ENCODE data around the gene DLGAP1. TPM values are rescaled to one million over a fixed set of nuclear protein-coding genes. Genes with fewer than 3 reads are reported as not detected.

DLGAP1 gene
- total and polyA plus RNA-seq, 2 experiments from 2014 or later, result 17.0 to 48.5 TPM

GRCh38 chr18:3906116-3906750 is 548.9 kb downstream of the DLGAP1 start:
- H3K27me3 ChIP-seq (ENCODE audit: insufficient read depth), result no peaks in the 10 kb centered on the region
- H3K4me3 ChIP-seq, result no peak overlapping the region
- TF ChIP-seq ETS1 (IDR thresholded peaks at IDR 0.05), result no peak
- TF ChIP-seq POLR2AphosphoS5 (IDR thresholded peaks at IDR 0.05; ENCODE audit: low read depth), result no peak
- no peak for TF ChIP-seq ZNF462 (CRISPR knock-in tag; IDR thresholded peaks at IDR 0.05)
- TF ChIP-seq NANOG (IDR thresholded peaks at IDR 0.05; ENCODE audit: borderline replicate concordance), result no peak
- TF ChIP-seq, protein P1, sequence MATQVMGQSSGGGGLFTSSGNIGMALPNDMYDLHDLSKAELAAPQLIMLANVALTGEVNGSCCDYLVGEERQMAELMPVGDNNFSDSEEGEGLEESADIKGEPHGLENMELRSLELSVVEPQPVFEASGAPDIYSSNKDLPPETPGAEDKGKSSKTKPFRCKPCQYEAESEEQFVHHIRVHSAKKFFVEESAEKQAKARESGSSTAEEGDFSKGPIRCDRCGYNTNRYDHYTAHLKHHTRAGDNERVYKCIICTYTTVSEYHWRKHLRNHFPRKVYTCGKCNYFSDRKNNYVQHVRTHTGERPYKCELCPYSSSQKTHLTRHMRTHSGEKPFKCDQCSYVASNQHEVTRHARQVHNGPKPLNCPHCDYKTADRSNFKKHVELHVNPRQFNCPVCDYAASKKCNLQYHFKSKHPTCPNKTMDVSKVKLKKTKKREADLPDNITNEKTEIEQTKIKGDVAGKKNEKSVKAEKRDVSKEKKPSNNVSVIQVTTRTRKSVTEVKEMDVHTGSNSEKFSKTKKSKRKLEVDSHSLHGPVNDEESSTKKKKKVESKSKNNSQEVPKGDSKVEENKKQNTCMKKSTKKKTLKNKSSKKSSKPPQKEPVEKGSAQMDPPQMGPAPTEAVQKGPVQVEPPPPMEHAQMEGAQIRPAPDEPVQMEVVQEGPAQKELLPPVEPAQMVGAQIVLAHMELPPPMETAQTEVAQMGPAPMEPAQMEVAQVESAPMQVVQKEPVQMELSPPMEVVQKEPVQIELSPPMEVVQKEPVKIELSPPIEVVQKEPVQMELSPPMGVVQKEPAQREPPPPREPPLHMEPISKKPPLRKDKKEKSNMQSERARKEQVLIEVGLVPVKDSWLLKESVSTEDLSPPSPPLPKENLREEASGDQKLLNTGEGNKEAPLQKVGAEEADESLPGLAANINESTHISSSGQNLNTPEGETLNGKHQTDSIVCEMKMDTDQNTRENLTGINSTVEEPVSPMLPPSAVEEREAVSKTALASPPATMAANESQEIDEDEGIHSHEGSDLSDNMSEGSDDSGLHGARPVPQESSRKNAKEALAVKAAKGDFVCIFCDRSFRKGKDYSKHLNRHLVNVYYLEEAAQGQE (IDR thresholded peaks at IDR 0.05; ENCODE audit: unreplicated experiment), result no peak
- TF ChIP-seq EZH2phosphoT487 (IDR thresholded peaks at IDR 0.05; ENCODE audit: unreplicated experiment), result no peak
- TF ChIP-seq JUNB (IDR thresholded peaks at IDR 0.05; ENCODE audit: unreplicated experiment), result no peak
- no peak for TF ChIP-seq CREB1 (CRISPR knock-in tag; IDR thresholded peaks at IDR 0.05; ENCODE audit: low read depth)
- no peak for TF ChIP-seq ZNF114 (CRISPR knock-in tag; IDR thresholded peaks at IDR 0.05)
- TF ChIP-seq ZNF331 (CRISPR knock-in tag; IDR thresholded peaks at IDR 0.05; ENCODE audit: low read depth), result no peak
- TF ChIP-seq, protein P2, sequence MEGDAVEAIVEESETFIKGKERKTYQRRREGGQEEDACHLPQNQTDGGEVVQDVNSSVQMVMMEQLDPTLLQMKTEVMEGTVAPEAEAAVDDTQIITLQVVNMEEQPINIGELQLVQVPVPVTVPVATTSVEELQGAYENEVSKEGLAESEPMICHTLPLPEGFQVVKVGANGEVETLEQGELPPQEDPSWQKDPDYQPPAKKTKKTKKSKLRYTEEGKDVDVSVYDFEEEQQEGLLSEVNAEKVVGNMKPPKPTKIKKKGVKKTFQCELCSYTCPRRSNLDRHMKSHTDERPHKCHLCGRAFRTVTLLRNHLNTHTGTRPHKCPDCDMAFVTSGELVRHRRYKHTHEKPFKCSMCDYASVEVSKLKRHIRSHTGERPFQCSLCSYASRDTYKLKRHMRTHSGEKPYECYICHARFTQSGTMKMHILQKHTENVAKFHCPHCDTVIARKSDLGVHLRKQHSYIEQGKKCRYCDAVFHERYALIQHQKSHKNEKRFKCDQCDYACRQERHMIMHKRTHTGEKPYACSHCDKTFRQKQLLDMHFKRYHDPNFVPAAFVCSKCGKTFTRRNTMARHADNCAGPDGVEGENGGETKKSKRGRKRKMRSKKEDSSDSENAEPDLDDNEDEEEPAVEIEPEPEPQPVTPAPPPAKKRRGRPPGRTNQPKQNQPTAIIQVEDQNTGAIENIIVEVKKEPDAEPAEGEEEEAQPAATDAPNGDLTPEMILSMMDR (conservative IDR thresholded peaks at IDR 0.05; ENCODE audit: low read depth in 2 of 2), result no peak
- no peaks in the 10 kb centered on the region for H3K36me3 ChIP-seq (ENCODE audit: insufficient read depth)
- Mint-ChIP-seq H3K36me3 (ENCODE audit: low read depth) (no peaks in the 10 kb centered on the region), H3K9me3 (no peaks in the 10 kb centered on the region), H3K4me3 (no peak overlapping the region), H3K27ac (no peak overlapping the region), H3K27me3 (ENCODE audit: insufficient read depth, low read depth, poor library complexity) (no peaks in the 10 kb centered on the region), H3K4me1 (peaks cover 18% of the 10 kb centered on the region; the same call in 2 of the 3 replicates)
- H2AFZ ChIP-seq, result no peak overlapping the region
- H4K20me1 ChIP-seq (replicated peaks; ENCODE audit: insufficient read depth), result no peaks in the 10 kb centered on the region
- H3K79me2 ChIP-seq (replicated peaks; ENCODE audit: insufficient read depth), result no peaks in the 10 kb centered on the region
- no peak overlapping the region for H3K27ac ChIP-seq (ENCODE audit: low read depth)
- no peak for ATAC-seq
- no peak overlapping the region for H3K4me2 ChIP-seq
- H3F3A ChIP-seq (replicated peaks; ENCODE audit: low read depth), result no peaks in the 10 kb centered on the region
- DNase-seq (ENCODE audit: low spot score), result no peak
- H3K4me1 ChIP-seq (ENCODE audit: insufficient read depth), result no peaks in the 10 kb centered on the region
- no peaks in the 10 kb centered on the region for H3K9me2 ChIP-seq (ENCODE audit: insufficient read depth)

All from GM23338 (cell line).